ENCODE measurements around the gene TUBB6. TPM values are rescaled to one million over a fixed set of nuclear protein-coding genes. Genes with fewer than 3 reads are reported as not detected.
A peak's percentile ranks its signal among the peaks of the same experiment; 100 is the strongest.

TUBB6 gene
- total RNA-seq, 1 donor from 2014 or later = 800 TPM

DNA sequence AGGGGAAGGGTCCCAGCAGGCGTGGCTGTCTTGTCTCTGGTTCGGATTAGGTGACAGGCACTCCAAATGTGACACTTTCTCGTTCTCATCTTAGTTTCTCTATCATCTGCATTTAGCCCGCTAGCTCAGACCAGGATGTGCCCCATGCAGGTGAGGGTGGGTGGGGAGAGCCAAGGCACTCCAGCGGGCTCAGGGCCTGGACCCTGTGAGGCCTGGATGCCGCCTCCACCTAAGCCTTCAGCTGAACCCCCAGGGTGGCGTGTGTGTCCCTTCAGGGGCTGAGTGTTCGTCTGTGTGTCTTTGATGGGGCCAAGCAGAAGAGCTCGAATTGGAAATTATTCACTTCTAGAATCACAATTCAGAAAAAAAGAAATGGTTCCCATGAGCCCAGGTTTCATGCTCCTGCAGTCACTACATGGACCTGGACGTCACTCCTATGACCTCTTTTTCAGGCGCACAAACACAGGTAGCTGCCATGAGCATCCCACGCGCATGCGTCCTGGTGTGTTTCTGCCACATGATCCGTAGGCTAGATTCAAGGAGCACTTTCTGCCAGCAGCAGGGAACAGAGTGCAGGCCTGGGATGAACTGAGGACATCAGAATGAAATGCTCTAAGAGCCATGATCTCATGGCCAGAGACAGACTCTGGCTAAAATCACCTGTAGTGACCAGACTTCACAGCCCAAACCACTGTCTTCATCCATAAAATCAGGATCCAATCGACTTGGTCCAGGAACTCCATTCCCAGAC, 28.1 kb upstream of the TUBB6 start:
- TF ChIP-seq, protein P1, sequence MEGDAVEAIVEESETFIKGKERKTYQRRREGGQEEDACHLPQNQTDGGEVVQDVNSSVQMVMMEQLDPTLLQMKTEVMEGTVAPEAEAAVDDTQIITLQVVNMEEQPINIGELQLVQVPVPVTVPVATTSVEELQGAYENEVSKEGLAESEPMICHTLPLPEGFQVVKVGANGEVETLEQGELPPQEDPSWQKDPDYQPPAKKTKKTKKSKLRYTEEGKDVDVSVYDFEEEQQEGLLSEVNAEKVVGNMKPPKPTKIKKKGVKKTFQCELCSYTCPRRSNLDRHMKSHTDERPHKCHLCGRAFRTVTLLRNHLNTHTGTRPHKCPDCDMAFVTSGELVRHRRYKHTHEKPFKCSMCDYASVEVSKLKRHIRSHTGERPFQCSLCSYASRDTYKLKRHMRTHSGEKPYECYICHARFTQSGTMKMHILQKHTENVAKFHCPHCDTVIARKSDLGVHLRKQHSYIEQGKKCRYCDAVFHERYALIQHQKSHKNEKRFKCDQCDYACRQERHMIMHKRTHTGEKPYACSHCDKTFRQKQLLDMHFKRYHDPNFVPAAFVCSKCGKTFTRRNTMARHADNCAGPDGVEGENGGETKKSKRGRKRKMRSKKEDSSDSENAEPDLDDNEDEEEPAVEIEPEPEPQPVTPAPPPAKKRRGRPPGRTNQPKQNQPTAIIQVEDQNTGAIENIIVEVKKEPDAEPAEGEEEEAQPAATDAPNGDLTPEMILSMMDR (IDR thresholded peaks at IDR 0.05) = no peak
- DNase-seq (ENCODE audit: low spot score in 2 of 2) = no peak
- Histone ChIP-seq H3K4me1 (peaks cover 3 to 21% of the 10 kb centered on the region in 2 donors), H3K4me3 (peak overlapping the region; percentile 38 to 66), H3K27me3 (no peaks in the 10 kb centered on the region), H3K36me3 (no peaks in the 10 kb centered on the region), H3K9me3 (no peaks in the 10 kb centered on the region), H3K27ac (peak overlapping the region; percentile 95 to 99)
- intact Hi-C loops (cut with DNase I) = loop anchor here (1.0 to 10.0 kb wide), 5 partner anchors 7 to 1225 kb away; partner anchors contain the start of genes AFG3L2 and TUBB6

- H3K9me3 ChIP-seq = no peaks in the 10 kb centered on the region
- TF ChIP-seq, protein P1 (IDR thresholded peaks at IDR 0.05) = no peak
- H3K27ac ChIP-seq = peak overlapping the region; percentile 35 to 59
- peaks cover 3 to 21% of the 10 kb centered on the region in 2 donors for H3K4me1 ChIP-seq
- H3K4me3 ChIP-seq = no peak overlapping the region
- intact Hi-C loops (cut with DNase I) = loop anchor here (10.0 kb wide), 1 partner anchor 1223 kb away; no protein-coding TSS in a partner anchor
- H3K36me3 ChIP-seq = no peaks in the 10 kb centered on the region
- no peak for DNase-seq (ENCODE audit: low spot score in 2 of 2)
- no peaks in the 10 kb centered on the region for H3K27me3 ChIP-seq
Measured at GRCh38 chr18:12281861-12282260, 26.2 kb upstream of the TUBB6 start.

GRCh38 chr18:12282442-12283039, 25.5 kb upstream of the TUBB6 start:
- Histone ChIP-seq H3K4me1 (peaks cover 3 to 18% of the 10 kb centered on the region in 2 donors), H3K9me3 (no peaks in the 10 kb centered on the region), H3K27me3 (no peaks in the 10 kb centered on the region), H3K4me3 (no peak overlapping the region), H3K27ac (peak overlapping the region in 1 of 2 donors; percentile 59), H3K36me3 (no peaks in the 10 kb centered on the region)
- no peak for DNase-seq (ENCODE audit: low spot score in 2 of 2)
- TF ChIP-seq, protein P1 (IDR thresholded peaks at IDR 0.05) = no peak
- intact Hi-C loops (cut with DNase I) = loop anchor here (10.0 kb wide), 1 partner anchor 1222 kb away; no protein-coding TSS in a partner anchor

DNA sequence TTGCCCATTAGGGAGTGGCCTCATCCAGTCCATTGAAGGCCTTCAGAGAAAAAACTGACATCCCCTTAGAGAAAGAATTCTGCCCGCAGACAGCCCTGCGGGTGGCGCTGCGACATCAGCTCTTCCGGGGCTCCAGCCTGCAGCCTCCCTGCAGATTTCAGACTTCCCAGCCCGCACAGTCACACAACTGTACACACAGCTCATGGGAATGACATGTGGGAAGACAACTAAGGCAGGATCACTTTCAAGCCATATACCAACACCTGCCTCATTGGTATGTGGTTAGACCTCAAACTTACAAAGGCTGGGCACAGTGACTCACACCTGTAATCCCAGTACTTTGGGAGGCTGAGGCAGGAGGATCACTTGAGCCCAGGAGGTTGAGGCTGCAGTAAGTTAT, 24.8 kb upstream of the TUBB6 start:
- H3K27ac ChIP-seq = no peak overlapping the region
- H3K4me3 ChIP-seq = no peak overlapping the region
- DNase-seq (ENCODE audit: low spot score in 2 of 2) = no peak
- TF ChIP-seq, protein P1 (IDR thresholded peaks at IDR 0.05) = no peak
- H3K27me3 ChIP-seq = no peaks in the 10 kb centered on the region
- no peaks in the 10 kb centered on the region for H3K9me3 ChIP-seq
- H3K4me1 ChIP-seq = peaks cover 0 to 15% of the 10 kb centered on the region in 2 donors
- H3K36me3 ChIP-seq = no peaks in the 10 kb centered on the region
- intact Hi-C loops (cut with DNase I) = loop anchor here (10.0 kb wide), 1 partner anchor 1222 kb away; no protein-coding TSS in a partner anchor

GRCh38 chr18:12283666-12284065, 24.4 kb upstream of the TUBB6 start:
- Histone ChIP-seq H3K27ac (peak overlapping the region in 1 of 2 donors; percentile 23), H3K27me3 (no peaks in the 10 kb centered on the region), H3K36me3 (no peaks in the 10 kb centered on the region), H3K9me3 (no peaks in the 10 kb centered on the region), H3K4me1 (peaks cover 4 to 14% of the 10 kb centered on the region in 2 donors), H3K4me3 (no peak overlapping the region)
- TF ChIP-seq, protein P1 (IDR thresholded peaks at IDR 0.05) = no peak
- intact Hi-C loops (cut with DNase I) = loop anchor here (10.0 kb wide), 1 partner anchor 1221 kb away; no protein-coding TSS in a partner anchor
- DNase-seq (ENCODE audit: low spot score in 2 of 2) = no peak

Data from ascending aorta (tissue), 2 donors.